HG03103 (cell line): Measurements from ENCODE around the gene GPR63.

Source experiments
- ATAC-seq: cut with Tn5 transposase; IDR thresholded peaks from one replicate; pipeline ENCODE4 v1.9.1; 2021; ENCODE audit warnings: low read depth; ENCODE audit not compliant: unreplicated experiment

GPR63 gene

GRCh38 chr6:96837081-96837971, at the start of gene GPR63:
Gene GPR63 (minus strand): TSS chr6:96837477. CDS start chr6:96799731, 37,746 bp downstream.
- ATAC-seq = peak; percentile 90

GRCh38 chr6:96886519-96886918, 49.2 kb upstream of the GPR63 start:
- ATAC-seq = no peak

GRCh38 chr6:96885187-96885631, 47.9 kb upstream of the GPR63 start:
- ATAC-seq = peak; percentile 83

GRCh38 chr6:96878143-96878542, 40.9 kb upstream of the GPR63 start:
- ATAC-seq = no peak

DNA sequence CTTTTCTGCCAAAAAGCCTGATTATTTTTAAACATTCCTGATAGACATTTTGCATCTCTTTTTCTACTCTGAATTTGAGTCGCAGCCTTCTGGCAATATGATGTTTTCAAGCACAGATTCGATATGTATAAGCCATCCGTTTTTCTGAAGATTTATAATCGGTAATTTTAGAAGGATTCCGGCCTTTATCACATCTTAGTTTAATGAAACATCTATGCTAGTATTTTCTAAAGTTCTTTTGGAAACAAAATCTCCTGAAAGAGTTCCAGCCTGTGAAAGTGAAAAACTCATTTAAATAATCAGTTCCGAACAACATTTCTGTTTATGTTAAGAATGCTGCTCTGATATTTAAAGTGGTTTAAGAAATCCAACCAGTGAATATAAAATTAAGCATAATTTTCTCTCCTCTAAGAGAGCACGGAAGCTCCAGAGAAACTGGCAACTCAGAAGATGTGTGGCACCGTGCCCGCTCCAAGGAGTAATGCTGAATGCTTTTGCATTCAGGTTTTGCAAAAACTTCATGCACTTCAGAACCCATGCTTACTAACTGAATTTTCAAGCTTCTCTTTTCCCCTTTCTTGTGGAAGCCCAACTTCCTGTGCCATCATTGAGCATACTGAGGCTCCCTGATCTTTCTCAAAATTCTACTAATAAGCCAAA, 39.7 kb upstream of the GPR63 start:
- ATAC-seq = no peak

DNA sequence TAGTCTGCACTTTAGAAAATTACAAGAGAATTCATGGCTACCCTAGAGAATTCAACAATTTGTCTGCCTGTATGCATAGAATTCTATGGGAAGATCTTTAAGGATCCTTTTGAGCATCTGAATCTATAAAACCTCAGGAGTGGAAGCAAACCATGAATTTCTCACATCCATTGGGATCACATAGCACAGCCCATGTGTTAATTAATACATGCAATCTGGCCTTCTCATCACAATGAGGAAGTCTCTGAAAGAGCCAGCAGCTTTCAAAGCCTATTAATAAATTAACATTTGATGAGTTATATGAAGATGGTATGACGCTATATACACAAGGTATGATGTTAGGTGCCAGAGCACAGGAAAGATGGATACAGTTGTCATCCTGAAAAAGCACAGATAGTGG, 35.7 kb upstream of the GPR63 start:
- no peak for ATAC-seq

- ATAC-seq = no peak
Measured at GRCh38 chr6:96865055-96865405, 27.8 kb upstream of the GPR63 start.

DNA sequence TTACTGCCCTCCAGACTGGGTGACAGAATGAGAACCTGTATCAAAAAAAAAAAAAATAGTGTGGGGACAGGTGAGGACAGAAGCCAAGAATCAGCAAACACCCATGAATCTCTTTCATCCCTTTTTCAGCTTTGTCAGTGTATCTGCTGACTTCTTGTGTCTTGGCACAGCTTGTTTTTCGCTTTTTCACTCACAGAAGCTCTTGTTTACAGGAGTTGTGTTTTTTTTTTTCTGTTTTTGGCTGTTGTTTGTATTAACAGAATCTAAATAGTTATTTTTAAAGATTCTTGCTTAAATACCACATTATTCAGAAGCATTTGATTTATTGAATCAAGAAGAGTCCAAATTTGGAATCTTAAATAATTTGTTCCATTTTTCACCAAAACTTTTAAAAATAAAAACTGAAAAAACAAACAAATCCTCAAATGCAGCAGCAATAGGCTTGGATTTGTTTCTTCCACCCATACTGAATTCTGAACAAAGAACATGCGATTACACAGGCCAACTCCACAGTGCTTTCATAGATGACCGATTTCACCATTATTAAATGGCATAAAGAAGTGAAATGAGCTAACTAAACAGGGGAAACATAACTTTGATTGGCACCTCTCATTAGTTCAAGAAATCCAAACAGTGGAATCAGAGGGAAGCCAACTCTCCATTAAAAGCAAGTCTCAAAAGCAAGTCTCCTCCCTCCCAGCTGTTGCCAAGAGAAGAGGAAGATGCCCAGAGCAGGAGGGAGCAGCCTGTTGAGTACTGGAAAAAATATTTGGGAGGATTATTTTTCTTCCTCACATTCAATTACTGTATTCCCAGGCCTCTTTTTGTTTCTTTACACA, 27.2 kb upstream of the GPR63 start:
- ATAC-seq = no peak

GRCh38 chr6:96862560-96862959, 25.3 kb upstream of the GPR63 start:
- no peak for ATAC-seq

- ATAC-seq = no peak
Measured at GRCh38 chr6:96861588-96861987, 24.3 kb upstream of the GPR63 start.

DNA sequence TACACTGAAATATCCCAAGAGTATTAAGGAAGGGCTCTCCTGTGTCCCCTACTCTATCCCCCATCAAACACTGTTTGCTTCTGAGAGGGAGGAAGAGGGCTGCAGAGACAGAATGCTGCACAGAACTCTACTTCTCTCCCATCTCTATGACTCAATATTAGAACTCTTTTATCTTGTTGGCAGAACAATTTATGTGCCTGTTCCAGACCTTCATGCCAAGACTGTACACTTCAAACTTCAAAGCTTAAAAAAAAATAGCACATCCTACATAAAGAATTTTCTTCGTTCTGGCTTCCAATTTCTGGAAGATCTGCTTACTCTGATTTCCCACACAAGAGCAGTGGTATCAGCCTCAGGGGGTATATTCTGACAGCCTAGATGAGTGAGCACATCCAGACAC, 19.6 kb upstream of the GPR63 start:
- ATAC-seq = no peak

GRCh38 chr6:96853083-96853482, 15.8 kb upstream of the GPR63 start:
- ATAC-seq = no peak

DNA sequence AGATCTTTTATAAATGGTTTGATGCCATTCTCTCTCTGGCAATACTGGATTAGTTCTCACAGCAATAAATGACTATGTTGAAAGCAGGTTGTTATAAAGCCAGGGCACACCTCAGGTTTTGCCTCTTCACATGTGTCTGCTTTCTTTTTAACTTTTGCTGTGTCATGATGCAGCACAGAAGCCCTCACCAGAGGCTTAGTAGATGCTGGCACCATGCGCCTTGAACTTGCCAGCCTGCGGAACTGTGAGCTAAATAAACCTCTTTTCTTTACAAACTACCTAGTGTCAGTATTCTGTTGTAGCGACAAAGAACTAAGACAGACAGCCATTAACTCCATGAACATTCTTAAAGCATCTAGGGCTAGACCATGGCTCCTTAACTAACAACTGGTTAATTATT, 15.3 kb upstream of the GPR63 start:
- no peak for ATAC-seq

DNA sequence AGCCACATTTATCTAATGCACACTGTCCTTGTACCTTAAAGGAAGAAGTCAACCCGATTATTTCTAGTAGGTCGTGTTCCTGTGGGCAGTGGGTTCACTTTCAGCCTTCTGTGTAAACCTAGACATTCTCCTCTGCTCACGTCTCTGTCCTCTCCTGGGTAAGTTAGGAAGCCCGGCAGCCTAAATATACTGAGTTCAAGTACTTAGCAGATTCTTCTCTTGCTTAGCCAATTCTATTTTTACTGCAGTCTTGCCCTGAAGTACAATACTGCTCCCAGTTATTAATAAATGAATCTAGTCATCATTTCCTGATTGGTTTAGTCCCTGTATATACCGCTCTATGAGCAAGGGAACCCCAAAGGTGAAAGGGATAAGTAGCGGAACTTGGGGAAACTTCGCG, 14.6 kb upstream of the GPR63 start:
- no peak for ATAC-seq

DNA sequence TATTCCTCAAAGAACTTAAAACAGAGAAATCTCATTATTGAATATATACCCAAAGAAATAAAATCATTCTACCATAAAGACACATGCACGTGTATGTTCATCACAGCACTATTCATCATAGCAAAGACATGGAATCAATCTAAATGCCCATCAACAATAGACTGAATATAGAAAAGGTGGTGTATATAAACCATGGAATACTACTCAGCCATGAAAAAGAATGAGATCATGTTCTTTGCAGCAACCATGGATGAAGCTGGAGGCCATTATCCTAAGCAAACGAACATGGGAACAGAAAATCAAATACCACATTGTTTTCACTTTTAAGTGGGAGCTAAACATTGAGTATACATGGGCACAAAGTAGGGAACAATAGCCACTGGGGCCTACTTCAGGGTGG, 12.3 kb upstream of the GPR63 start:
- no peak for ATAC-seq

DNA sequence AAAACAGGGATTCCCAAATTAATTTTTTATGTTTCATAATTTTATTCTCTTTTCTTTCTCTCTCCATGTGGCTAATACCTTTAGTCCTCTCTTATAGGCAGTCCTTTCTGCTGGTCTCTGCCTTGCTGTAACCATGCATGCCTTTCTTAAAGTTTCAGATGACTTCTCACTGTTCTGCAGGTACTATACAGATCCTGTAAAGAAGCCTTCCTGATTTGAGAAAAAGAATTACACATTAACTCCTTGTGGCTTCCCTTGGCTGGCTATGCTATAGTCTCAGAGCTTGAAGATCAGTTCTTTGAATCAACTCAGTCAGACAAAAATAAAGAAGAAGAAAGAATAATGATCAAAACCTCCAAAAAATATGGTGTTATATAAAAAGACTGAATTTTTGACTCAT, 7.3 kb upstream of the GPR63 start:
- ATAC-seq = no peak

GRCh38 chr6:96841345-96841744, 4.1 kb upstream of the GPR63 start:
- no peak for ATAC-seq

- ATAC-seq = peak; percentile 12
Measured at GRCh38 chr6:96836631-96837080, 621 bp downstream of the GPR63 start.

DNA sequence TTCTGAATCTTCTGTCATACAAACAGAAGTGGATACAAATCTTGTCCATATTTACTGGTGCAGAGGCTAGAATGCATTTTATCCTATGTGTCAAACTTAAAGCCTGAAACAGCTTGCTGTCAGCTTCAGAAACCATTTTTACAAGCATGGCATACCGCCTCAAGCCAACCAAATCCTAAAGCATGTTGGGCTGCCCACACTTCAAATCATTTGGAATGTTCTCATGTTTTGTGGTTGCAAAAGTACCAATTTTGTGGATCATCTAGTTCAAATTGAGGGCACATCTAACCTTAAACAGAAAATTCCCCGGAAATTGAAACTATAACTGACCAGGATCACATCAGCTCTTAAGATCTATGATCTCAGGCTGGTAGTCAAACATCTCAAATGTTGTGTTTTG, 3.2 kb downstream of the GPR63 start:
- ATAC-seq = no peak

DNA sequence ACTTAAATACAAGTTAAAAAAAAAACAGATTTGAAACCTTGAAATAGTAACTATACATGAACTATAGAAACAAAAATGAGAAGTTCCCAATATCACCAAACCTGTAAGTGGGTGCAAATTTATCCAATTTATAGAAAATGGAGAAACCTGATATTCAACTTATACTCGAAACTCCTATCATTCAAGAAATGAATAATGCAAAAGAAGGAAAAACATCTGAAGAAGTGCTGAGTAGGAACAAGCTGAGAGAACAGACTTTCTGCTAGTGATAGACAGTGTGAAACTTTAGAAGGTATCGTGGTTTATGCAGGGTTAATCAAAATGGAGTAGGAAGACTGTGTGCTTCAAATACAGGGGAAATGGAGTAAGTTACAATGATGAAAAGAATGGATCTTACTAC, 4.5 kb downstream of the GPR63 start:
- ATAC-seq = no peak

- ATAC-seq = no peak
Measured at GRCh38 chr6:96826865-96827264, 10.4 kb downstream of the GPR63 start.
